GM19467 (cell line): ENCODE measurements around the gene ADM5.

Experiments used
- ATAC-seq: cut with Tn5 transposase; IDR thresholded peaks from one replicate; pipeline ENCODE4 v1.9.1; 2021; ENCODE audit warnings: mild to moderate bottlenecking, moderate library complexity; ENCODE audit not compliant: unreplicated experiment

ADM5 gene

GRCh38 chr19:49658139-49658517, 31.3 kb upstream of the ADM5 start:
- no peak for ATAC-seq

- no peak for ATAC-seq
Observed at GRCh38 chr19:49658566-49659442, 30.6 kb upstream of the ADM5 start.

GRCh38 chr19:49660338-49660961, 28.9 kb upstream of the ADM5 start:
- ATAC-seq: no peak

- ATAC-seq: no peak
Observed at GRCh38 chr19:49662011-49662410, 27.4 kb upstream of the ADM5 start.

GRCh38 chr19:49663224-49663623, 26.2 kb upstream of the ADM5 start:
- ATAC-seq: no peak

- ATAC-seq: no peak
Observed at GRCh38 chr19:49664171-49665035, 25.0 kb upstream of the ADM5 start.

GRCh38 chr19:49665036-49665350, 24.4 kb upstream of the ADM5 start:
- ATAC-seq: no peak

GRCh38 chr19:49665351-49666119, 23.9 kb upstream of the ADM5 start, which contains the start of the genes BCL2L12 and IRF3:
TSS of gene BCL2L12 (plus strand) at chr19:49665933. CDS start at chr19:49666693, 760 bp downstream.
TSS of gene IRF3 (minus strand) at chr19:49665857. CDS start at chr19:49664838, 1,019 bp downstream.
- peak; percentile 68 for ATAC-seq

GRCh38 chr19:49666120-49666444, 23.3 kb upstream of the ADM5 start:
- ATAC-seq: no peak

GRCh38 chr19:49667473-49667872, 21.9 kb upstream of the ADM5 start:
- ATAC-seq: no peak

GRCh38 chr19:49669516-49669915, 19.9 kb upstream of the ADM5 start:
- no peak for ATAC-seq

GRCh38 chr19:49672131-49672919, 17.1 kb upstream of the ADM5 start:
- no peak for ATAC-seq

GRCh38 chr19:49676136-49676783, 13.1 kb upstream of the ADM5 start:
- peak; percentile 15 for ATAC-seq

GRCh38 chr19:49676784-49677230, 12.6 kb upstream of the ADM5 start:
- ATAC-seq: peak; percentile 61

GRCh38 chr19:49677231-49677900, 12.0 kb upstream of the ADM5 start, which contains the start of gene PRMT1:
TSS of gene PRMT1 (plus strand) at chr19:49677271. CDS start at chr19:49677281, 10 bp downstream.
- ATAC-seq: peak; percentile 0

GRCh38 chr19:49677901-49678674, 11.3 kb upstream of the ADM5 start:
- ATAC-seq: no peak

- no peak for ATAC-seq
Observed at GRCh38 chr19:49678985-49679770, 10.2 kb upstream of the ADM5 start.
